Measurements from ENCODE around the gene CPE. TPM values are rescaled to one million over a fixed set of nuclear protein-coding genes. Genes with fewer than 3 reads are reported as not detected.

CPE gene
- total RNA-seq, 1 donor from 2014 or later, result not detected

DNA sequence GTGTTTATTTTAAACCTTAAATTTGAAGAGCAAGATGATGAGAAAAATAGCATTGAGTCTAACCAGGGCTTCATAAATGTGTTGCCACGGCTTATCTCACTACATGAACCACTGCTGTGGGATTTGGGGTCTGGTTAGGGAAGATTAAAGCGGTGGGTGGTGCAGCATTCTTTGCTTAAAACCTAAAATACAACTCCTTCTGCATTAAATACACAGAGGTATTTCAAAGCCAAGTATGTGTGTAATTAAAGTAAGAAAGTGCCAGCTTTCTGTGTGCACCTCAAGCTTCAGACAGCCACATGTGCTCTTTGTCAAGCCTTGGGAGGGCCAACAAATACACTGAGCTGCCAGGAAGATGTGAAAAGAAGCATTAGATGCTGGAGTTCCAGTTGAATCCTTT is 128.0 kb downstream of the CPE start:
- CTCF ChIA-PET, result no interaction called here
- no peak for TF ChIP-seq CTCF (IDR thresholded peaks at IDR 0.05)
- Mint-ChIP-seq H3K4me1 (no peaks in the 10 kb centered on the region), H3K9me3 (no peaks in the 10 kb centered on the region), H3K27ac (no peak overlapping the region), H3K27me3 (no peaks in the 10 kb centered on the region), H3K36me3 (ENCODE audit: low read depth) (no peaks in the 10 kb centered on the region), H3K4me3 (no peak overlapping the region)
- ATAC-seq (ENCODE audit: low read depth) (no peak), DNase-seq (no peak)
- POLR2A ChIA-PET, result no interaction called here
- intact Hi-C loops (cut with micrococcal nuclease), result no loop called here

DNA sequence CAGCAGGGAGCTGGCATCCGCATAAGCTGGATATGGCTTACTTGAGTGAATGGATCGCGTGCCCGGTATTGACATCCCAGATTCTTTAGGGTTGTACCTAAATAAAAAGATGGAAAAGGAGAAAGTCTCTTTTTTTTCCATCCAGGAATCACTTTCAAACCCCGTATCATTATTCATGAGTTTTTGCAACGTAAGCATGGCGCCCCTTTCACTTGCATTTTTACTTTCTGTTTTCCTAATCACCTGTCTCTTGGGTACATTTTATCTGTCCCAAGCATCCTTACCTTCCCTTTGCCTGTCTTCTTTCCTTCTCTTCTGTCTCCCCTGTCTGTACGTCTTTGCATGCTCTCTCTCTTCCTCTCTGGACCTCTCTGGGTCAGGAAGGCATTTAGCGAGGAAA is 128.6 kb downstream of the CPE start:
- DNase-seq (no peak), ATAC-seq (ENCODE audit: low read depth) (no peak)
- H3K4me3 Mint-ChIP-seq, result no peak overlapping the region
- POLR2A ChIA-PET, result no interaction called here
- no peaks in the 10 kb centered on the region for H3K4me1 Mint-ChIP-seq
- H3K27me3 Mint-ChIP-seq, result no peaks in the 10 kb centered on the region
- no peak overlapping the region for H3K27ac Mint-ChIP-seq
- intact Hi-C loops (cut with micrococcal nuclease), result no loop called here
- H3K36me3 Mint-ChIP-seq (ENCODE audit: low read depth), result no peaks in the 10 kb centered on the region
- no peak for TF ChIP-seq CTCF (IDR thresholded peaks at IDR 0.05)
- H3K9me3 Mint-ChIP-seq, result no peaks in the 10 kb centered on the region
- CTCF ChIA-PET, result no interaction called here

- H3K27ac Mint-ChIP-seq, result no peak overlapping the region
- no peak for TF ChIP-seq CTCF (IDR thresholded peaks at IDR 0.05)
- DNase-seq (no peak), ATAC-seq (ENCODE audit: low read depth) (no peak)
- ChIA-PET POLR2A (no interaction called here), CTCF (no interaction called here)
- no peaks in the 10 kb centered on the region for H3K36me3 Mint-ChIP-seq (ENCODE audit: low read depth)
- H3K4me3 Mint-ChIP-seq, result no peak overlapping the region
- no peaks in the 10 kb centered on the region for H3K4me1 Mint-ChIP-seq
- intact Hi-C loops (cut with micrococcal nuclease), result no loop called here
- no peaks in the 10 kb centered on the region for H3K27me3 Mint-ChIP-seq
- H3K9me3 Mint-ChIP-seq, result no peaks in the 10 kb centered on the region
Measured at GRCh38 chr4:165508372-165509120, 129.7 kb downstream of the CPE start.

GRCh38 chr4:165512424-165512823 is 133.6 kb downstream of the CPE start:
- ChIA-PET POLR2A (no interaction called here), CTCF (no interaction called here)
- no peak for DNase-seq
- Mint-ChIP-seq H3K27ac (no peak overlapping the region), H3K27me3 (peaks cover 3% of the 10 kb centered on the region), H3K4me3 (no peak overlapping the region), H3K36me3 (ENCODE audit: low read depth) (no peaks in the 10 kb centered on the region), H3K4me1 (no peaks in the 10 kb centered on the region), H3K9me3 (no peaks in the 10 kb centered on the region)
- ATAC-seq (ENCODE audit: low read depth), result no peak
- no peak for TF ChIP-seq CTCF (IDR thresholded peaks at IDR 0.05)
- intact Hi-C loops (cut with micrococcal nuclease), result no loop called here

GRCh38 chr4:165514739-165515138 is 135.9 kb downstream of the CPE start:
- intact Hi-C loops (cut with micrococcal nuclease), result no loop called here
- no peaks in the 10 kb centered on the region for H3K4me1 Mint-ChIP-seq
- H3K27me3 Mint-ChIP-seq, result peaks cover 3% of the 10 kb centered on the region
- H3K27ac Mint-ChIP-seq, result no peak overlapping the region
- no peaks in the 10 kb centered on the region for H3K9me3 Mint-ChIP-seq
- ATAC-seq (ENCODE audit: low read depth), result no peak
- no peak for TF ChIP-seq CTCF (IDR thresholded peaks at IDR 0.05)
- ChIA-PET CTCF (no interaction called here), POLR2A (no interaction called here)
- no peak overlapping the region for H3K4me3 Mint-ChIP-seq
- no peaks in the 10 kb centered on the region for H3K36me3 Mint-ChIP-seq (ENCODE audit: low read depth)
- no peak for DNase-seq
